Spleen (tissue), 11 donors: Measurements from ENCODE around the gene COLEC12. TPM values are rescaled to one million over a fixed set of nuclear protein-coding genes. Genes with fewer than 3 reads are reported as not detected.
A peak's percentile ranks its signal among the peaks of the same experiment; 100 is the strongest.

Source experiments
- DNase-seq: peaks from one replicate; pipeline ENCODE4 v3.0.0-alpha.2; 2020
- H3K27ac ChIP-seq, 8 donors: fragments of 200-600 bp; sonication (generic) in 7 of 8; 1 replicate in 4 of 8; 2 replicates in 4 of 8; pipeline versions ENCODE4 v1.5.0 to v1.8.0; 2016 to 2021; ENCODE audit warnings: inconsistent platforms in 4 of 8, mild to moderate bottlenecking in 4 of 8, moderate library complexity in 1 of 8
- H3K27me3 ChIP-seq, 7 donors: fragments of 200-600 bp; sonication (generic) in 6 of 7; replicated peaks in 1 of 7; 1 replicate in 4 of 7; 2 replicates in 3 of 7; pipeline versions ENCODE4 v1.5.0 to v1.8.0; 2016 to 2021; ENCODE audit warnings: inconsistent platforms in 3 of 7, mild to moderate bottlenecking in 1 of 7
- H3K36me3 ChIP-seq, 6 donors: fragments of 200-600 bp; sonication (generic) in 5 of 6; 1 replicate in 4 of 6; 2 replicates in 2 of 6; pipeline versions ENCODE4 v1.5.0 to v1.8.0; 2016 to 2021; ENCODE audit warnings: inconsistent platforms in 2 of 6
- H3K4me1 ChIP-seq, 6 donors: fragments of 200-600 bp; sonication (generic) in 5 of 6; 1 replicate in 3 of 6; 2 replicates in 3 of 6; pipeline versions ENCODE4 v1.5.0 to v1.8.0; 2016 to 2021; ENCODE audit warnings: inconsistent platforms in 3 of 6
- H3K4me3 ChIP-seq, 8 donors: fragments of 200-600 bp; sonication (generic) in 7 of 8; 1 replicate in 4 of 8; 2 replicates in 4 of 8; pipeline versions ENCODE4 v1.5.0 to v1.8.0; 2016 to 2021; ENCODE audit warnings: inconsistent platforms in 4 of 8, mild to moderate bottlenecking in 4 of 8, moderate library complexity in 2 of 8
- H3K9me3 ChIP-seq, 8 donors: fragments of 200-600 bp; sonication (generic) in 7 of 8; 1 replicate in 4 of 8; 2 replicates in 4 of 8; pipeline versions ENCODE4 v1.5.0 to v1.8.0; 2016 to 2021; ENCODE audit warnings: inconsistent platforms in 4 of 8
- CTCF ChIP-seq, 11 experiments: fragments of 200-600 bp in 7 of 11; fragments of 450-650 bp in 4 of 11; sonication (generic) in 4 of 11; IDR thresholded peaks in 8 of 11; conservative IDR thresholded peaks in 3 of 11; 1 replicate in 7 of 11; 2 replicates in 4 of 11; pipeline versions ENCODE4 v1.4.0 to v1.8.0; 2016 to 2021; ENCODE audit warnings: antibody characterized with exemption in 11 of 11, inconsistent platforms in 4 of 11, mild to moderate bottlenecking in 1 of 11
- POLR2A ChIP-seq, 3 donors: fragments of 450-650 bp; IDR thresholded peaks; one replicate each; pipeline ENCODE4 v1.5.1; 2017; ENCODE audit warnings: antibody characterized with exemption in 3 of 3, mild to moderate bottlenecking in 1 of 3
- POLR2AphosphoS5 ChIP-seq, 3 donors: sonication (generic); formaldehyde crosslinking; IDR thresholded peaks; one replicate each; pipeline ENCODE4 v1.5.1; 2017; ENCODE audit warnings: antibody characterized with exemption in 3 of 3
- WGBS, 5 donors: extraction: QIAGEN DNeasy Blood & Tissue Kit in 3 of 5; methylation state at CpG; one replicate each; pipeline versions ENCODE4 v1.1.5 to v1.1.7; 2013 to 2018; 5-methylcytosine and 5-hydroxymethylcytosine counted together
- intact Hi-C: fragments of 100-400 bp; cut with DNase I; formaldehyde crosslinking; loops from one replicate; pipeline ENCODE4 v1.15.0; 2023; ENCODE audit warnings: low total_unique reads
- polyA plus RNA-seq, 3 donors: library from polyadenylated mRNA; stranded (reverse); fragments of 200-250 nt; gene quantifications; one replicate each; pipeline ENCODE4 v1.2.1, GENCODE V29; 2013
- total RNA-seq, 7 donors: library from RNA; depleted of rRNA in 3 of 7; stranded (reverse); fragments of >200 nt in 3 of 7; fragmentation: NEBNext Ultra II Directional in 4 of 7; extraction: Animal tissue kit (Norgen Biotek cat#: 25700) in 4 of 7; gene quantifications; one replicate each; pipeline versions ENCODE4 v1.1.0 to v1.2.1, GENCODE V29; 2016 to 2021
- donor health status: healthy with polysubstance abuse.
- donor health status: DM: no; HTN: no; CAD: no; lungs with moderate emphysema.
- donor health status: DM: no; HTN: no; CAD: no.
- donor health status: Bipolar disorder and iron deficiency.
- donor health status: healthy.
- donor health status: DM: no; HTN: no; CAD: no.
- donor health status: DM: yes; HTN: yes; CAD: no.

Gene COLEC12
- total and polyA plus RNA-seq, 10 donors = 0.13 to 4.5 (median 1.0) TPM

GRCh38 chr18:267380-267687 lies 233.2 kb downstream of the COLEC12 start:
- Histone ChIP-seq H3K36me3 (peaks cover 0 to 28% (median 23%) of the 10 kb centered on the region in 6 donors), H3K27ac (peak overlapping the region; percentile 84 to 95 (median 94)), H3K27me3 (no peaks in the 10 kb centered on the region), H3K9me3 (no peaks in the 10 kb centered on the region), H3K4me3 (peak overlapping the region; percentile 68 to 97 (median 90)), H3K4me1 (peaks cover 13 to 52% (median 29%) of the 10 kb centered on the region in 6 donors)
- TF ChIP-seq CTCF (IDR thresholded peaks at IDR 0.05 in 8 of 11, conservative IDR thresholded peaks at IDR 0.05 in 3 of 11) (no peak), POLR2A (IDR thresholded peaks at IDR 0.05) (no peak), POLR2AphosphoS5 (IDR thresholded peaks at IDR 0.05) (no peak)
- DNase-seq = no peak
- 1 to 2% (median 1%) methylated on average over 7 to 9 of the region's 9 CpGs for WGBS, 5 donors
- intact Hi-C loops = loop anchor here (5.0 kb wide), 1 partner anchor 115 kb away; no protein-coding TSS in a partner anchor

Other genes starting within 250 kb of the COLEC12 start
- gene THOC1, start 232.7 kb downstream of the COLEC12 start, total RNA-seq = 10 to 100 TPM; 36.3 to 91.9 (median 53.2) TPM
- 10 to 100 TPM; 32.7 to 75.1 (median 51.6) TPM for gene THOC1, start 232.7 kb downstream of the COLEC12 start, polyA plus RNA-seq
- gene CETN1, start 79.7 kb upstream of the COLEC12 start, total RNA-seq = not detected
- gene CETN1, start 79.7 kb upstream of the COLEC12 start, polyA plus RNA-seq = not detected
- gene CLUL1, start 96.3 kb upstream of the COLEC12 start, total RNA-seq = 1 to 10 TPM in 1 of 7 donors, under 1 TPM in 1, not detected in 5; 0.61 to 5.1 TPM
- not detected for gene CLUL1, start 96.3 kb upstream of the COLEC12 start, polyA plus RNA-seq
- 10 to 100 TPM in 4 of 7 donors, 1 to 10 TPM in 3; 4.4 to 17.7 (median 14.4) TPM for gene TYMS, start 157.0 kb upstream of the COLEC12 start, total RNA-seq
- gene TYMS, start 157.0 kb upstream of the COLEC12 start, polyA plus RNA-seq = 10 to 100 TPM in 2 of 3 donors, 1 to 10 TPM in 1; 4.4 to 24.7 (median 16.1) TPM
- gene ENOSF1, start 211.9 kb upstream of the COLEC12 start, total RNA-seq = 100 to 1,000 TPM in 2 of 7 donors, 10 to 100 TPM in 5; 37.9 to 125 (median 76.8) TPM
- 10 to 100 TPM; 28.2 to 45.7 (median 37.2) TPM for gene ENOSF1, start 211.9 kb upstream of the COLEC12 start, polyA plus RNA-seq